Activated CD4-positive, alpha-beta memory T cell treated with anti-CD3 and anti-CD28 coated beads for 36 hours (primary cell): ENCODE data around the gene FAM3D. TPM values are rescaled to one million over a fixed set of nuclear protein-coding genes. Genes with fewer than 3 reads are reported as not detected.

Source experiments
- CTCF ChIA-PET: fragments of 350-600 bp; sonication (Branson Sonifier 250); formaldehyde crosslinking; loops from one replicate; lab custom pipeline; 2021; ENCODE audit warnings: antibody characterized with exemption, inconsistent platforms; lab: Charles Lee
- POLR2A ChIA-PET: fragments of 350-600 bp; sonication (Branson Sonifier 250); formaldehyde crosslinking; loops from one replicate; lab custom pipeline; 2021; ENCODE audit warnings: antibody characterized with exemption; lab: Charles Lee
- DNase-seq: peaks from one replicate; pipeline ENCODE4 v3.0.0-alpha.2; 2020
- H3K27ac Mint-ChIP-seq: one replicate; pipeline ENCODE4 v1.8.0; 2021; ENCODE audit warnings: mixed read lengths
- H3K27me3 Mint-ChIP-seq: one replicate; pipeline ENCODE4 v1.8.0; 2021; ENCODE audit warnings: mixed read lengths
- H3K36me3 Mint-ChIP-seq: one replicate; pipeline ENCODE4 v1.8.0; 2021; ENCODE audit warnings: mixed read lengths
- H3K4me1 Mint-ChIP-seq: one replicate; pipeline ENCODE4 v1.8.0; 2021; ENCODE audit warnings: low read depth, mixed read lengths
- H3K4me3 Mint-ChIP-seq: one replicate; pipeline ENCODE4 v1.8.0; 2021; ENCODE audit warnings: mild to moderate bottlenecking, mixed read lengths
- H3K9me3 Mint-ChIP-seq: one replicate; pipeline ENCODE4 v1.8.0; 2021; ENCODE audit warnings: mixed read lengths
- intact Hi-C: fragments of 100-400 bp; cut with micrococcal nuclease; formaldehyde crosslinking; loops from one replicate; pipeline ENCODE4 v1.15.1; 2023
- total RNA-seq, 2 experiments: library from RNA; stranded (reverse); gene quantifications; one replicate each; pipeline ENCODE4 v1.2.3, GENCODE V29; 2021

Gene FAM3D
- total RNA-seq, 2 experiments from 2014 or later: not detected

DNA sequence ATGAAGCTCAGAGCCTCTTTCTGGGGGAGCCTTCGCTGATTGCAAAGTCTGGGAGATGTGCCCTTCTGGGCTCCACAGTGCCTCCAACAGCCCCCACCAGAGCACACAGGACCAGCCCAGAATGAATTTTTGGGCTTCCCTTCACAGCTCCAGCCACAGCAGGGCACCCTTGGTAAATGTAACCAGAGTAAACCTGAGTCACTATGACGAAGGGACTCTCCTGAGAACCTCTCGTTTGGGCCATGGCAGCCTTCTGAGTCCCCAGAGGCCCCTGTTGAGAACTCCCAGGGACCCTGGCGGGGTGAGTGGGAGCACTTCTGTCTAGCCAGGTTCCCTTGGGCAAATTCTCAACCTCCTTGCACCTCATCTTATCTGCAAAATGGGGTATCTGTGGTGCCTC, 20.8 kb downstream of the FAM3D start:
- H3K36me3 Mint-ChIP-seq: no peaks in the 10 kb centered on the region
- ChIA-PET POLR2A (no interaction called here), CTCF (no interaction called here)
- H3K4me3 Mint-ChIP-seq: no peak overlapping the region
- no peaks in the 10 kb centered on the region for H3K9me3 Mint-ChIP-seq
- no peak for DNase-seq
- H3K4me1 Mint-ChIP-seq: no peaks in the 10 kb centered on the region
- H3K27ac Mint-ChIP-seq: no peak overlapping the region
- intact Hi-C loops: no loop called here
- H3K27me3 Mint-ChIP-seq: no peaks in the 10 kb centered on the region

DNA sequence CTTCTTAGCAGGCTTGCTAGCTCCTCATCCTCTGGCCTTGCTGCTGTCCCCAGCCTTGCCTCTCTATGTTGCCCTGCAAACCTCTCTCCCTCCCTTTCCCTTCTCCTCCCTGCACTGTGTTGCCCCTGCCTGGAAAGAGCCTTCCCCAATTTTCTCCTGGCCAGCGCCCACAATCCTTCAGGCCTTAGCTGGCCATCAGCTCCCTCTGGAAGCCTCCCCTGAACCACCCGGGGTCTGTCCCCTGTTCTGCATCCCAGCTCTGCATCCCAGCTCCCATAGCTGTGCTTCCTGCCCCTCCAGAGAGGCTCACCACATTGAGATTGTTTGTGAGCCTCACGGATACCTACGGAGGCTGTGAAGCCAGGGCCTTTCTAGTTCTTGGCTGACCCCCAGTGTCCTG, 23.7 kb downstream of the FAM3D start:
- Mint-ChIP-seq H3K36me3 (no peaks in the 10 kb centered on the region), H3K4me1 (no peaks in the 10 kb centered on the region), H3K9me3 (no peaks in the 10 kb centered on the region), H3K27ac (no peak overlapping the region), H3K27me3 (no peaks in the 10 kb centered on the region), H3K4me3 (no peak overlapping the region)
- DNase-seq: no peak
- intact Hi-C loops: no loop called here
- POLR2A ChIA-PET: interaction anchor here (0.6 kb wide), 1 partner anchor 186 kb away, joined by 5 read pairs; no protein-coding TSS in a partner anchor
- CTCF ChIA-PET: interaction anchor here (1.1 to 5.8 kb wide), 7 partner anchors 12 to 410 kb away, joined by 3 to 46 read pairs (median 4); no protein-coding TSS in a partner anchor

DNA sequence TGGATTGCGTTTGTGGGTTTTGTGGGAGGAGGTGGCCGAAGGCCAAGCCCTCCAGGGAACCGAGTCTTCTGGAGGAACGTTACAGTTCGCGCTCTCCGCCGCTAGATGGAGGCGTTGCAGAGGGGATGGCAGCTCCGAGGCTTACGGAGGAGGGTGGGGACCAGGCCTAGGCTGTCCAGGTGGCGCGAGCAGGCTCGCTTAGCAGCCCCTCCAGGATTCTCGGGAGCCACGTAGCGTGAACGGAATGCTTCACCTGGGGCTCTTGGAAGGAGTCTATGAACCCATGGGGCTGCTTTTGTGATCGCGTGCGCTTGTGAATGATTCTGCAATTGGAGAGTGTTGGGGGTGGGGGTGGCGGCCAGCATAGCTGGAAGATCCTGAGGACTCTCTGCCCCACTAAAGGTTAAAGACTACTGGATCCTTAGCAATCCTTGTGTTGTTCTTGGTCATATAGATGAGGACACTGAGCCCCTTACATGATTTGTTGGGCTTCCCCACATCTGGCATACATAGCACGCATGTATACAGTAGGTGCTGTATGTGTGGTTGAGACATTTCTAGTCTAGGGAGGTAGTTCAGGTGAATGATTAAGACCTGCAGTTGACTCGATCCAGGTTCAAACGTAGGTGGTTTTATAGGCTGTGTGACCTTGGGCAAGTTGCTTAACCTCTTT, 25.7 kb downstream of the FAM3D start:
- Mint-ChIP-seq H3K4me1 (no peaks in the 10 kb centered on the region), H3K27ac (no peak overlapping the region), H3K27me3 (no peaks in the 10 kb centered on the region), H3K9me3 (no peaks in the 10 kb centered on the region), H3K36me3 (no peaks in the 10 kb centered on the region), H3K4me3 (no peak overlapping the region)
- intact Hi-C loops: loop anchor here (1.0 kb wide), 1 partner anchor 411 kb away; no protein-coding TSS in a partner anchor
- ChIA-PET POLR2A (no interaction called here), CTCF (interaction anchor here (0.6 to 5.8 kb wide), 10 partner anchors 10 to 1938 kb away, joined by 3 to 46 read pairs (median 3); no protein-coding TSS in a partner anchor)
- peak; percentile 71 for DNase-seq

DNA sequence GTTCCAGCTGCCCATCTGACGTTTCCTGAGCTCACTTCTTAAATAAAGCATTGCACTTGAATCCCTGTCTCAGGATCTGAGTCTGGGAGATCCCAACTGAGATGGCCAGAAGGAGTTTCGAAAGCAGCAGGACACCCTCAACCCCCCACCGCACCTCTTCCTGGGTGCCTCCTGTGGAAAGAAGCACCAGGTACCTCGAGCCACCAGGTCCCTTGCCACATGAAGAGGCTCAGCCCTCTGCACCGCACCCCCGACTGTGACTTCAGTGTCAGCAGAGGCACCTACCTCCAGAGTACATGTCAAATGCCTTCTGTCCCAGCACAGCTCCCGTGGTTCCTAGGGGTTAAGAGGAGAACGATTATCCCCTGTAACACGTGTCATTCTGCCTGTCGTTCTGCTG, 26.7 kb downstream of the FAM3D start:
- no peak overlapping the region for H3K27ac Mint-ChIP-seq
- DNase-seq: no peak
- H3K9me3 Mint-ChIP-seq: no peaks in the 10 kb centered on the region
- no peaks in the 10 kb centered on the region for H3K4me1 Mint-ChIP-seq
- H3K4me3 Mint-ChIP-seq: no peak overlapping the region
- ChIA-PET CTCF (interaction anchor here (0.8 to 5.8 kb wide), 7 partner anchors 9 to 413 kb away, joined by 3 to 46 read pairs (median 4); no protein-coding TSS in a partner anchor), POLR2A (no interaction called here)
- intact Hi-C loops: loop anchor here (1.0 kb wide), 1 partner anchor 412 kb away; no protein-coding TSS in a partner anchor
- no peaks in the 10 kb centered on the region for H3K27me3 Mint-ChIP-seq
- H3K36me3 Mint-ChIP-seq: no peaks in the 10 kb centered on the region

DNA sequence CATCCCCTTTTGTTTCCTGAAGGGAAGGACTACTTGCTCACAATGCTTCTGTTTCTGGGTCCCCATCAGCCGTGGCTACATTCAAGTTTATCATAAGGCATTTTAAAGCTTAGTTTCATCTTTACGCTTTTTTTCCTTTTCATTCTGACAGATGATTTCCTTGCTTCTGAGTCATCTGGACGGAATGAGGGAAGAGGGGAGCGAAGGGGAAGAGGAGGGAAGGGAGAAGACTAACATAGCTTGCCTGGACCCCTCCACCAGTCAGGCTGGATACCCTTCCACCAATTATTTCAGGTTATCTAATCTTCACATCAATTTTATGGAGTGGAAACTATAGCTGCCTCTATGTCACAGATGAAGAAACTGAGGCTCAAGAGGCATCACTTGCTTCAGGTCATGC, 27.6 kb downstream of the FAM3D start:
- no peak overlapping the region for H3K4me3 Mint-ChIP-seq
- H3K27ac Mint-ChIP-seq: no peak overlapping the region
- POLR2A ChIA-PET: no interaction called here
- CTCF ChIA-PET: interaction anchor here (0.6 to 5.8 kb wide), 4 partner anchors 9 to 414 kb away, joined by 3 to 46 read pairs (median 13); no protein-coding TSS in a partner anchor
- no peak for DNase-seq
- no peaks in the 10 kb centered on the region for H3K27me3 Mint-ChIP-seq
- no peaks in the 10 kb centered on the region for H3K4me1 Mint-ChIP-seq
- intact Hi-C loops: no loop called here
- H3K9me3 Mint-ChIP-seq: no peaks in the 10 kb centered on the region
- H3K36me3 Mint-ChIP-seq: no peaks in the 10 kb centered on the region

DNA sequence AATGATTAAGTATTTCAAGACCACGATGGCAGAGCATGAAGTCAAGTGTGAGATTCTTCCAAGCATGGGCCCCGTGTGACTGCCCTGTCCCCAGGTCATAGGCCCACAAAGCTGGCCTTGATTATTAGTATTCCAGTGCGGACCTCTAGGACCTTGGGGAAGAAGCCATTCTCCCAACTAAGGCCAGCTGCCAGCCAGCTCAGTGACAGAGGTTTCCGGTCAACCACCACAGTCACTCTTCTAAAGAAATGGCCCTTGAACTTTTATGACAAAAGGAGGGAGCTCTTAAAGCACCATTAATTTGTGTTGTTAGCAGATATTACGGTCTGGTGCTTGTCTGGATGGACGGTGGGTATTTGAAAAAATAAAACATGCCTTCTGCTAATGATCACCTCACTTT, 28.0 kb downstream of the FAM3D start:
- POLR2A ChIA-PET: no interaction called here
- CTCF ChIA-PET: interaction anchor here (0.6 to 5.8 kb wide), 4 partner anchors 8 to 415 kb away, joined by 3 to 46 read pairs (median 13); no protein-coding TSS in a partner anchor
- no peaks in the 10 kb centered on the region for H3K9me3 Mint-ChIP-seq
- no peak for DNase-seq
- H3K36me3 Mint-ChIP-seq: no peaks in the 10 kb centered on the region
- no peak overlapping the region for H3K27ac Mint-ChIP-seq
- no peaks in the 10 kb centered on the region for H3K4me1 Mint-ChIP-seq
- no peaks in the 10 kb centered on the region for H3K27me3 Mint-ChIP-seq
- intact Hi-C loops: no loop called here
- no peak overlapping the region for H3K4me3 Mint-ChIP-seq

DNA sequence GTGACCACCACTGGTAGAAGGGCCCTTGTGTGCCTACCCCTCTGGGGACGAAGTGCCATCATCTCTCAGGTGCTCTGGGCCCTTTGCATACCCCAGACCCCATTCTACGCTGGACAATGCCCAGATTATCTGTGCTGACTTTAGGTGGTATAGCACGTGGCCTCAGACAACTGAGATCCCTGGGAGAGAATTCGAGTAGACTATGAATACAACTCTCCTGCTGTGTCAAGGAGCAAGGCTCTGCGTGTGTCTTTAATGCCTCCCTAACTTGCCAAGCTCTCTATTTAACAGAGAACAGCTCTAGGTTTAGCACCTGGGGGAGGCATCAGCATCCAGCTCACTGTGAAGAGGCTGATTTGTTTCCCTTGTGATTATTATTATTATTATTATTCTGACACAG, 29.1 kb downstream of the FAM3D start:
- no peak overlapping the region for H3K27ac Mint-ChIP-seq
- no peaks in the 10 kb centered on the region for H3K9me3 Mint-ChIP-seq
- POLR2A ChIA-PET: no interaction called here
- no peaks in the 10 kb centered on the region for H3K27me3 Mint-ChIP-seq
- CTCF ChIA-PET: interaction anchor here (5.8 kb wide), 1 partner anchor 416 kb away, joined by 46 read pairs; no protein-coding TSS in a partner anchor
- intact Hi-C loops: no loop called here
- no peak overlapping the region for H3K4me3 Mint-ChIP-seq
- DNase-seq: no peak
- no peaks in the 10 kb centered on the region for H3K36me3 Mint-ChIP-seq
- no peaks in the 10 kb centered on the region for H3K4me1 Mint-ChIP-seq

DNA sequence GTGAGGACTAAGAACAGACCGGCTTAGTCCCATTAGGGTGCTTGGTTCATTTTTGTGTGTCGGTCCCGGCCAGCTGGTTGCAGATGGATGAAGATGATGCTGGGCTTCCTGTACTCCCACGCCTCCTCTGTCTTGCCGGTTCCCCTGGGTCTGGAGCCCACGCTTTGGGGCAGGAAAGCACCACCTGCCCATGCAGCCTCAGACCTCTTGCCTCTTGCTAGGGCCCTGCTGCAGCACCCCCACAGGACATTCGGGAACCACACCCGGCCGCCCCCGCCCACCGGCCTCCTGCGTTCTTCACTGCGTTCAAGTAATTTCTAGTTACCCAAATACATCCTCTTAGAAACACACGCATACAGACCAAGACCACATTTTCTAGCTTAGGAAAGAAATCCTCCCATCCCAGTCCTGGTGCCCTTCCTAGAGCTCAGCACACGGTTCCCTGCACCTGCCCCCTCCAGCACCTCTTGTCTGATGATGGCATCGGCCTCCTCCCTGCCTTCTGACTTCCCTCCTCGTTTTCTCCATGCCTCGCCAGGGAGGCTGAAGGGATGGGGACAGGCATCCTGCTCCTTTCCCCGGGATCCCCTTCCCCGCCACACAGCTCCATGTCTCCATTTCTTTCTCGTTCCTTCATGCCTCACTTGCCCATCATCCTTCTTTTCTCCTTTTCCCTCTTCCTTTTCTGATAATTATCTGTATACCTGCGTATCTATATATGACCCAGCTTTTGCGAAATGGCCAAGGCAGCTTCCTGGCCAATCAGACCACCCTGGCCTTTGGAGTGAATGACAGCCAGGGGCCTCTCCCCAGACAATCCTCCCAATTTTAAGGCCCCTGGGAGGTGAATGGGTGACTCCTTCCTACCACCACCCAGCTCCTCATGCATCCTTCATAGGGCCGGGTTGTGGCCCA, 30.9 kb downstream of the FAM3D start:
- H3K27me3 Mint-ChIP-seq: peaks cover 6% of the 10 kb centered on the region
- intact Hi-C loops: no loop called here

DNA sequence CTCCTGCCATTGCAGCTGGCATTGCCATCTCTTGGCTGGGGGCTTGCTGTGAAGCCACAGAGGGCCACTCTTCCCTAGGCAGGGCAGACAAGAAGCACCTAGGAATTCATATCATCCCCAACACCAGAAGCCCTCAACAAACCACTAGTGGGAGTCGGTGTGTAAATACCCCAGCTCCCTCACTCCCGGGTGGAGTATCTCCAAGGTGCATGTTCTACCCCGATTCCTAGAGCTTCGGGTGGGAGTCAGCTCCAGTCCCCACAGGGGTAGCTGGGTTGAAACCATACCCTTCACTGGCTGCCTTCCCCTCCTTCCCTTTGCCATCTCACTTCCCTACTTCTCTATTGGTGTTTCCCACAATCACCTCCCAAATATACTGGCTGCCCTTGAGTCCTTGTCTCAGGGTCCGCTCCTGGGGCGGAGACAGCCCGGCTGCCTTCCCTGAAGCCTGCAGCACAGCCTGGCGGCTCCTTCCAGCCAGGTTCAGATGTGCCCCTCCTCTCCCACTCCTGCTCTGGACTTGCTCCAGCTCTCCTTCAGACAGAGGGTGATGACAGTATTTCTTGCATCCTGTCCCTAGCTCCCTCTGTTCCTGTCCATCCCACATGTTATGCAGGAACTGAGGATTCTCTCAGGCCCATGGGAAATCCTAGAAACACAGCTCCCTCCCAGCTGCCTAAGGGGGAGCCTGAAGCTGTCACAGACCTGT, 33.3 kb downstream of the FAM3D start:
- ChIA-PET POLR2A (no interaction called here), CTCF (interaction anchor here (0.8 to 11.9 kb wide), 2 partner anchors 63 to 446 kb away, joined by 5 to 223 read pairs; no protein-coding TSS in a partner anchor)
- Mint-ChIP-seq H3K4me3 (no peak overlapping the region), H3K27ac (no peak overlapping the region), H3K4me1 (no peaks in the 10 kb centered on the region), H3K9me3 (no peaks in the 10 kb centered on the region), H3K27me3 (peaks cover 6% of the 10 kb centered on the region), H3K36me3 (no peaks in the 10 kb centered on the region)
- intact Hi-C loops: loop anchor here (5.0 kb wide), 2 partner anchors 171 to 311 kb away; no protein-coding TSS in a partner anchor
- no peak for DNase-seq

More for the DNA sequence above, 30.9 kb downstream of the FAM3D start:
- DNase-seq: no peak
- ChIA-PET POLR2A (no interaction called here), CTCF (interaction anchor here (11.9 kb wide), 1 partner anchor 65 kb away, joined by 223 read pairs; no protein-coding TSS in a partner anchor)
- Mint-ChIP-seq H3K9me3 (no peaks in the 10 kb centered on the region), H3K4me1 (no peaks in the 10 kb centered on the region), H3K36me3 (no peaks in the 10 kb centered on the region), H3K4me3 (no peak overlapping the region), H3K27ac (no peak overlapping the region)

DNA sequence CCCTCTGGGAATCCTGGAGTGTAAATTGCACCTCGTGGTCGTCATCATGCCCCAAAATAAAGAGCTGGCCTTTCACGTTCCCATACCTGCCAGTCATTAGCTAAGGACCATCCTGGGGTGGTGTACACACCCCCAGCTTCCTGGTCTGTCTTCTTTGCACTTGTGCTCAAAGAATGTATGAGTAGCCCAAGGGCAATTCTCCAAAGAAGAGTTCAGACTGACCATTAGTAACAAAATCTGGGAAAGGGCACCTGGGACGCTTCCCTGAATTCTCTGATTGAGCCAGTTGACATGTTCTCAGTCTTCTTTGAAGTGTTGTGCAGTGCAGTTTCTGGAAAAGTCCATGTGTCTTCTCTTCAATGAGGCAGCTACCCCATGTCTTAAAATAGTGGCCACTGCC, 34.8 kb downstream of the FAM3D start:
- no peak for DNase-seq
- H3K4me1 Mint-ChIP-seq: no peaks in the 10 kb centered on the region
- intact Hi-C loops: loop anchor here (2.0 to 5.0 kb wide), 3 partner anchors 169 to 325 kb away; partner anchors contain the start of genes HTD2 and RPP14
- H3K36me3 Mint-ChIP-seq: no peaks in the 10 kb centered on the region
- peaks cover 6% of the 10 kb centered on the region for H3K27me3 Mint-ChIP-seq
- H3K9me3 Mint-ChIP-seq: no peaks in the 10 kb centered on the region
- no peak overlapping the region for H3K4me3 Mint-ChIP-seq
- ChIA-PET POLR2A (no interaction called here), CTCF (interaction anchor here (0.6 to 11.9 kb wide), 9 partner anchors 9 to 325 kb away, joined by 3 to 223 read pairs (median 17); partner anchors contain the start of genes HTD2 and RPP14)
- H3K27ac Mint-ChIP-seq: no peak overlapping the region

DNA sequence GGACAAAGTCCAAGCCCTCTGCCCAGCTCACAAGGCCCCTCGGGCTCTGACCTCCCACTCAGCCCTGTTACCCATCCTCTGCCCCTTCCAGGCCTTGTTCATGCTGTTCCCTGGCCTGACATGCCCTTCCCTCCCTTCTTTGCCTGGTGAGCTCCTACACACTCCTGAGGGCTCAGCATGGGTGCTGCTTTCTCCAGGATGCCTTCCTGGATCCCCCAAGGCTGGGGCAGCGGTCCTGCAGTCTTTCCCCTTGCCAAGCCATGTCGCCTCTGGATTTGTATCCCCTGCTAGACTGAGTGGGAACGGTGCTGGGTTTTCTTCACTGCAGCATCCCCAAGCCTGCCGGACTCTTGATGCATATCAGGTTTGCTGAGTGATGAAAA, 35.9 kb downstream of the FAM3D start:
- ChIA-PET POLR2A (no interaction called here), CTCF (interaction anchor here (0.6 to 11.9 kb wide), 32 partner anchors 10 to 1353 kb away, joined by 3 to 223 read pairs (median 4); partner anchors contain the start of genes HTD2, KCTD6 and RPP14)
- intact Hi-C loops: loop anchor here (1.0 to 5.0 kb wide), 4 partner anchors 62 to 324 kb away; partner anchors contain the start of genes HTD2 and RPP14
- Mint-ChIP-seq H3K27ac (no peak overlapping the region), H3K36me3 (no peaks in the 10 kb centered on the region), H3K4me1 (no peaks in the 10 kb centered on the region), H3K4me3 (no peak overlapping the region), H3K27me3 (peaks cover 6% of the 10 kb centered on the region), H3K9me3 (no peaks in the 10 kb centered on the region)
- no peak for DNase-seq
